Right lobe of liver (tissue), 6 donors: ENCODE data around the gene ADORA3. TPM values are rescaled to one million over a fixed set of nuclear protein-coding genes. Genes with fewer than 3 reads are reported as not detected.

Experiments used
- ATAC-seq, 4 donors: fragments of 200-7000 bp; cut with Tn5 transposase; one replicate each; pipeline ENCODE4 v1.9.1; 2020; ENCODE audit warnings: mild to moderate bottlenecking in 4 of 4, moderate library complexity in 4 of 4
- DNase-seq, 3 donors: peaks; one replicate each; pipeline ENCODE4 v3.0.0-alpha.2; 2020
- H3K27ac ChIP-seq, 3 donors: fragments of 200-600 bp; one replicate each; pipeline ENCODE4 v1.8.0; 2022
- H3K27me3 ChIP-seq, 2 donors: fragments of 200-600 bp; one replicate each; pipeline ENCODE4 v1.8.0; 2022
- H3K36me3 ChIP-seq, 4 donors: fragments of 200-600 bp; sonication (generic) in 1 of 4; one replicate each; pipeline versions ENCODE4 v1.5.1 to v1.8.0; 2017 to 2022; ENCODE audit warnings: control low read depth in 1 of 4
- H3K4me1 ChIP-seq, 4 donors: fragments of 200-600 bp; sonication (generic) in 1 of 4; one replicate each; pipeline versions ENCODE4 v1.5.1 to v1.8.0; 2017 to 2022; ENCODE audit warnings: control low read depth in 1 of 4
- H3K4me3 ChIP-seq, 3 donors: fragments of 200-600 bp; one replicate each; pipeline ENCODE4 v1.8.0; 2022
- H3K9me3 ChIP-seq, 4 donors: fragments of 200-600 bp; sonication (generic) in 1 of 4; one replicate each; pipeline versions ENCODE4 v1.5.1 to v1.8.0; 2017 to 2022; ENCODE audit warnings: control low read depth in 1 of 4
- POLR2A ChIP-seq: fragments of 450-650 bp; IDR thresholded peaks from one replicate; pipeline ENCODE4 v1.6.1; 2017; ENCODE audit warnings: antibody characterized with exemption, mild to moderate bottlenecking
- WGBS: methylation state at CpG from one replicate; pipeline ENCODE4 v1.1.6; 2018; ENCODE audit warnings: low coverage, low lambda C conversion rate; ENCODE audit not compliant: insufficient coverage; ENCODE audit errors: missing lambda C conversion rate; 5-methylcytosine and 5-hydroxymethylcytosine counted together
- intact Hi-C, 2 donors: fragments of 100-400 bp; cut with DNase I; formaldehyde crosslinking; loops; one replicate each; pipeline versions ENCODE4 v1.11.2 to v1.14.1; 2022
- total RNA-seq, 6 experiments: library from RNA; depleted of rRNA in 2 of 6; stranded (reverse); fragments of >200 nt in 2 of 6; fragmentation: NEBNext Ultra II Directional in 3 of 6; extraction: Animal tissue kit (Norgen Biotek cat#: 25700) in 3 of 6; gene quantifications; one replicate each; pipeline versions ENCODE4 v1.1.0 to v1.2.4, GENCODE V29; 2016 to 2023
- TF ChIP-seq, protein P1 (sequence below), 4 donors: fragments of 200-600 bp in 3 of 4; fragments of 450-650 bp in 1 of 4; IDR thresholded peaks; one replicate each; pipeline versions ENCODE4 v1.5.1 to v1.8.0; 2016 to 2022; ENCODE audit warnings: antibody characterized with exemption in 4 of 4, mild to moderate bottlenecking in 2 of 4
- donor health status: DM: no; HTN: yes; CAD: no.
- donor health status: DM: no; HTN: no; CAD: no.
- donor health status: DM: no; HTN: no; CAD: no.
- donor health status: DM: no; HTN: yes; CAD: no.
- donor health status: DM: no; HTN: yes; CAD: no.

The ADORA3 gene
- total RNA-seq, 6 experiments from 2014 or later, result 2.7 to 6.3 (median 3.9) TPM

DNA sequence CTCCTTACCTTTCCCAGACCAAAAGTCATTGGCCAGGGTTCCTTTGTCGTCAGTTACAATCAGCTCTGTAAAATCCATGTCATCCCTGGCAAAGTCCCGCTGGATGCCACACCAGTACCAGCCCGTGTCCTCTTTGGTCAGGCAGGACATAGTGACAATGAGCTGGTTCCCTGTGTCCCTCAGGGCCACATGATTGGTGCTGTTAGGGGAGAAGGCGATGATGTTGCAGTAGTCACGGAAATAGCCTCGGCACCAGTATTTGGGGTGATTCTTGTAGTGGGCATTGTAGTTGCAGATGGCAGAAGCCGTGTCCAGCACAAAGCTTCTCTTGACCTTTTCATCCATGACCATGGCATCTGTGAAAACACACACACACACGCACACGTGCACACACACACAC lies 14.8 kb downstream of the ADORA3 start:
- no peaks in the 10 kb centered on the region for H3K9me3 ChIP-seq

GRCh38 chr1:111487133-111487532 lies 16.3 kb downstream of the ADORA3 start:
- DNase-seq (no peak), ATAC-seq (no peak)
- H3K4me3 ChIP-seq, result no peak overlapping the region
- H3K9me3 ChIP-seq, result no peaks in the 10 kb centered on the region
- no peaks in the 10 kb centered on the region for H3K4me1 ChIP-seq
- 72% methylated on average over 6 of the region's 6 CpGs for WGBS
- H3K36me3 ChIP-seq, result no peaks in the 10 kb centered on the region
- H3K27me3 ChIP-seq, result no peaks in the 10 kb centered on the region
- TF ChIP-seq, protein P1, sequence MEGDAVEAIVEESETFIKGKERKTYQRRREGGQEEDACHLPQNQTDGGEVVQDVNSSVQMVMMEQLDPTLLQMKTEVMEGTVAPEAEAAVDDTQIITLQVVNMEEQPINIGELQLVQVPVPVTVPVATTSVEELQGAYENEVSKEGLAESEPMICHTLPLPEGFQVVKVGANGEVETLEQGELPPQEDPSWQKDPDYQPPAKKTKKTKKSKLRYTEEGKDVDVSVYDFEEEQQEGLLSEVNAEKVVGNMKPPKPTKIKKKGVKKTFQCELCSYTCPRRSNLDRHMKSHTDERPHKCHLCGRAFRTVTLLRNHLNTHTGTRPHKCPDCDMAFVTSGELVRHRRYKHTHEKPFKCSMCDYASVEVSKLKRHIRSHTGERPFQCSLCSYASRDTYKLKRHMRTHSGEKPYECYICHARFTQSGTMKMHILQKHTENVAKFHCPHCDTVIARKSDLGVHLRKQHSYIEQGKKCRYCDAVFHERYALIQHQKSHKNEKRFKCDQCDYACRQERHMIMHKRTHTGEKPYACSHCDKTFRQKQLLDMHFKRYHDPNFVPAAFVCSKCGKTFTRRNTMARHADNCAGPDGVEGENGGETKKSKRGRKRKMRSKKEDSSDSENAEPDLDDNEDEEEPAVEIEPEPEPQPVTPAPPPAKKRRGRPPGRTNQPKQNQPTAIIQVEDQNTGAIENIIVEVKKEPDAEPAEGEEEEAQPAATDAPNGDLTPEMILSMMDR (IDR thresholded peaks at IDR 0.05), result no peak
- no peak for TF ChIP-seq POLR2A
- intact Hi-C loops, result no loop called here
- no peak overlapping the region for H3K27ac ChIP-seq

More for the DNA sequence above, 14.8 kb downstream of the ADORA3 start:
- DNase-seq (no peak), ATAC-seq (peak in 1 of 4 donors; percentile 29)
- Histone ChIP-seq H3K27me3 (no peaks in the 10 kb centered on the region), H3K36me3 (no peaks in the 10 kb centered on the region), H3K27ac (no peak overlapping the region), H3K4me1 (no peaks in the 10 kb centered on the region), H3K4me3 (no peak overlapping the region)
- intact Hi-C loops, result no loop called here
- no peak for TF ChIP-seq POLR2A
- TF ChIP-seq, protein P1 (IDR thresholded peaks at IDR 0.05), result no peak
- WGBS, result 81% methylated on average over 5 of the region's 9 CpGs

GRCh38 chr1:111486431-111486830 lies 17.0 kb downstream of the ADORA3 start:
- Histone ChIP-seq H3K27me3 (no peaks in the 10 kb centered on the region), H3K9me3 (no peaks in the 10 kb centered on the region), H3K4me1 (no peaks in the 10 kb centered on the region), H3K27ac (no peak overlapping the region), H3K36me3 (no peaks in the 10 kb centered on the region), H3K4me3 (no peak overlapping the region)
- no peak for ATAC-seq
- 93% methylated on average over 4 of the region's 7 CpGs for WGBS
- intact Hi-C loops, result no loop called here
- no peak for TF ChIP-seq POLR2A
- TF ChIP-seq, protein P1 (IDR thresholded peaks at IDR 0.05), result no peak
- no peak for DNase-seq

- DNase-seq (no peak), ATAC-seq (no peak)
- Histone ChIP-seq H3K36me3 (no peaks in the 10 kb centered on the region), H3K4me1 (no peaks in the 10 kb centered on the region), H3K4me3 (no peak overlapping the region), H3K27ac (no peak overlapping the region), H3K9me3 (no peaks in the 10 kb centered on the region), H3K27me3 (no peaks in the 10 kb centered on the region)
- TF ChIP-seq, protein P1 (IDR thresholded peaks at IDR 0.05), result no peak
- TF ChIP-seq POLR2A, result no peak
- intact Hi-C loops, result no loop called here
These were observed 18.9 kb downstream of the ADORA3 start for GRCh38 chr1:111484391-111485026.

GRCh38 chr1:111483876-111484275 lies 19.6 kb downstream of the ADORA3 start:
- H3K4me1 ChIP-seq, result no peaks in the 10 kb centered on the region
- TF ChIP-seq, protein P1 (IDR thresholded peaks at IDR 0.05), result no peak
- TF ChIP-seq POLR2A, result no peak
- H3K9me3 ChIP-seq, result no peaks in the 10 kb centered on the region
- no peak for ATAC-seq
- intact Hi-C loops, result no loop called here
- no peaks in the 10 kb centered on the region for H3K27me3 ChIP-seq
- no peak overlapping the region for H3K4me3 ChIP-seq
- H3K36me3 ChIP-seq, result no peaks in the 10 kb centered on the region
- H3K27ac ChIP-seq, result no peak overlapping the region
- no peak for DNase-seq
- WGBS, result 67% methylated on average over 1 of the region's 2 CpGs
